Fibroblast of villous mesenchyme (primary cell): ENCODE results near the gene NPDC1. TPM values are rescaled to one million over a fixed set of nuclear protein-coding genes. Genes with fewer than 3 reads are reported as not detected.

Experiments used
- DNase-seq: peaks from one replicate; pipeline ENCODE4 v3.0.0-alpha.2; 2010; ENCODE audit warnings: low read depth
- H3K4me3 ChIP-seq: 2 replicates; pipeline ENCODE4 v1.5.1; 2011; ENCODE audit warnings: low read depth, mild to moderate bottlenecking, low read length
- total RNA-seq: library from RNA; depleted of rRNA; stranded (reverse); fragments of >200 nt; gene quantifications from 2 replicates; pipeline ENCODE4 v1.2.3, GENCODE V29; 2012
- TF ChIP-seq, protein P1 (sequence below): IDR thresholded peaks from 2 replicates; pipeline ENCODE4 v1.5.1; 2012; ENCODE audit warnings: low read depth, mild to moderate bottlenecking, low read length; ENCODE audit not compliant: insufficient read depth

Gene NPDC1
- total RNA-seq, 1 donor: 13.0 TPM

DNA sequence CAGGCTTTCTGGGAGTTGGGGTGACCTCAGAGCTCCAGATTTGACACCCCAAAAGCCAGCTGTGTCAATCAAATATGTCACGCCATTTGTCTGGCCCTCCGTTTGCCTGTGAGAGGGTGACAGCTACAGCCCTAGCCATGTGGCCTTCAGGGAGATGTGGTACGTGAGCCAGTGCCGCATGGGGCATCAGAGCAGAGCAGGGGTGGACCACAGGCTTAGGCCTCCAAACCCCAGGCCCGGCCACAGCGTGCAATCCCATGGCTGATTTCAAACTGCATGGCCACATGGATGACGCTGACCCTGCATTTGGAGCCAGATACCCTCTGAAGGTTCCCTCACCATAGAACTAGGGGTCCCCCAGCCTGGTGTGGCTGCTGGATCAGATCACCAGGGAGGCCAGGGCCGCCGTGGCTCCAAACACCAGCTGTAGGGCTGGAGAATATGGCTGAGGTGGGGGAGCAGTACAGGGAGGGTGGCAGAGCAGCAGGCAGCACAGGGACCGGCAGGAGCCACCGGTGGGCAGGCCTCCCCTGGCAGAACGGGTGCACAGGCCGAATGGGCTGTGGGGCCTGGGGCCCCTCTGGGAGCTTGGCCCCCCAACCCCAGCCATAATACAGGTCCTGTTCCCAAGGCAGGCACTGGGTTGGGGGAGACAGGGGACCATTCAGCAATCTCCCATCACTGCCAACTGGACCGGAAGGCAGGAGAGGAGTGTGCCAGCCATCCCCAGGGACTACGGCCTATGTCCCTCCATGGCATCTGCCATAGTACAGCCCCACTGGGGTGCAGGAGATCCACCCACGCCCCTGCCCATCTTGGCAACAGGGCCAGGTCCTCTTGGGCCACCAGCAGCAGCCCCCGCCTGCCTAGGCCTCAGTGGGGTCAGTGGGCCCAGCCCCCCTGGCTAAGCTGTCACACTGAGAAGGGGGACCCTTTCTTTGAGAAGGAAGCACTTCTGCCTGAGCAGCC lies 22.8 kb upstream of the NPDC1 start:
- no peak for DNase-seq
- peak overlapping the region; percentile 38 for H3K4me3 ChIP-seq

GRCh38 chr9:137067860-137068538 lies 22.0 kb upstream of the NPDC1 start:
- TF ChIP-seq, protein P1, sequence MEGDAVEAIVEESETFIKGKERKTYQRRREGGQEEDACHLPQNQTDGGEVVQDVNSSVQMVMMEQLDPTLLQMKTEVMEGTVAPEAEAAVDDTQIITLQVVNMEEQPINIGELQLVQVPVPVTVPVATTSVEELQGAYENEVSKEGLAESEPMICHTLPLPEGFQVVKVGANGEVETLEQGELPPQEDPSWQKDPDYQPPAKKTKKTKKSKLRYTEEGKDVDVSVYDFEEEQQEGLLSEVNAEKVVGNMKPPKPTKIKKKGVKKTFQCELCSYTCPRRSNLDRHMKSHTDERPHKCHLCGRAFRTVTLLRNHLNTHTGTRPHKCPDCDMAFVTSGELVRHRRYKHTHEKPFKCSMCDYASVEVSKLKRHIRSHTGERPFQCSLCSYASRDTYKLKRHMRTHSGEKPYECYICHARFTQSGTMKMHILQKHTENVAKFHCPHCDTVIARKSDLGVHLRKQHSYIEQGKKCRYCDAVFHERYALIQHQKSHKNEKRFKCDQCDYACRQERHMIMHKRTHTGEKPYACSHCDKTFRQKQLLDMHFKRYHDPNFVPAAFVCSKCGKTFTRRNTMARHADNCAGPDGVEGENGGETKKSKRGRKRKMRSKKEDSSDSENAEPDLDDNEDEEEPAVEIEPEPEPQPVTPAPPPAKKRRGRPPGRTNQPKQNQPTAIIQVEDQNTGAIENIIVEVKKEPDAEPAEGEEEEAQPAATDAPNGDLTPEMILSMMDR: peak; percentile 84
- peak; percentile 80 for DNase-seq
- H3K4me3 ChIP-seq: no peak overlapping the region

More for the DNA sequence above, 22.8 kb upstream of the NPDC1 start:
- TF ChIP-seq, protein P1: no peak

- TF ChIP-seq, protein P1: no peak
- DNase-seq: no peak
- H3K4me3 ChIP-seq: no peak overlapping the region
Measured at GRCh38 chr9:137066096-137066861, 20.3 kb upstream of the NPDC1 start.

- TF ChIP-seq, protein P1: no peak
- DNase-seq: no peak
- no peak overlapping the region for H3K4me3 ChIP-seq
Measured at GRCh38 chr9:137065336-137065967, 19.5 kb upstream of the NPDC1 start.

DNA sequence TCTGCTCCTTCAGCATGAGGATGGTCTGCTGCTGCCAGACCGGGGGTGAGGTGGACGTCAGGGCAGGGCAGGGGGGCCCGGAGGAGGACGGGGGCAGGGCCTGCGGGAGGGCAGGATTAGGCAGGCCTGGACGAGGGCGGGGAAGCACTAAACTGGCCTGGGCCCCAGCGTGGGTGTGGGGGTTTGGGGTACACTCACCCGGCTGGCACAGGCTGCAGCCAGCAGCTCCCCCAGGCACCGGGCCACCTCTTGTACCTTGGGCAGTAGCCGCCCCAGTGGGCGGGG lies 18.8 kb upstream of the NPDC1 start:
- TF ChIP-seq, protein P1: no peak
- no peak for DNase-seq

More for the DNA sequence above, 18.8 kb upstream of the NPDC1 start:
- no peak overlapping the region for H3K4me3 ChIP-seq
